ENCODE data around the gene TMEM221.
A peak's percentile ranks its signal among the peaks of the same experiment; 100 is the strongest.

The TMEM221 gene

DNA sequence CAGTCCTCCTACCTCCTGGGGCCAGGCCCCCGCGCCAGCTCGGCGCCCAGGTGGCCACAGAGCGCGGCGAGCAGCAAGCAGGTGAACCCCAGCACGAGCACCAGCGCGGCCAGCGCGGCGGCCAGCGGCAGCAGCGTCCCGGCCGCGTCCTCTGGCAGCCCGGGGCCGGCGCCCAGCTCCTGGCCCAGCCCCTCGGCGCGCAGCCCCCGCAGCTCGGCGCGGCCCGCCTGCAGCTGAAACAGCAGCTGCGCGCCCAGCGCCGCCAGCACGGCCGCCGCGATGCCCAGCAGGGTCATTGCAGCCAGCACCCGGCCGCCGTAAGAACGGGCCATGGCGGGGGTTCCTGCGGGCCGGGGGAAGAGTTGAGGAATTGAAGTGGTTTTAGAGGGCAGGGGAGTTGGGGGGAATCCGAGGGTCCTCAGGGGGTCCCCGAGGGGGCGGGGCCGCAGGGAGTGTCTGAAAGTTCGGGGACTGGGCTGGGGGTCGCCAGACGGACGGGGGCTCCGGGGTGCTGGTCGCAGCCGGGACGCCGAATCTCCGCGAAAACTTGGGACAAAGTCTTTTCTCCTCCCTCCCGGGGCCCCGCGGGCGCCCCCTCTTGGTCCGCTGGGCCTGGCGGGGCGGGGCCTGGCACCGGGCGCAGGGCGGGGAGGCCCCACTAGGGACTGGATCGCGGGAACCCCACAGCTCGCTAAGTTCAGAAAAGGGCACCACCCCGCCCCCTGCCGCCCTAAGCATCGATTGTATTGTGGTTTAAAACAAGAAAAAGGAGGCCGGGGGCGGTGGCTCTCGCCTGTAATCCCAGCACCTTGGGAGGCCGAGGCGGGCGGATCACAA lies at the start of gene TMEM221:
Gene TMEM221, minus strand, starts transcription at position 538 of the 837 bp plus-strand sequence. Its CDS starts 206 bp downstream, at position 332.
- H3K27me3 Mint-ChIP-seq = peaks cover 17% of the 10 kb centered on the region
- no peak within 1 kb of the TSS for H3K27ac Mint-ChIP-seq
- H3K4me1 Mint-ChIP-seq = peaks cover 4% of the 10 kb centered on the region
- peak within 1 kb of the TSS; percentile 40 for H3K4me3 Mint-ChIP-seq
- ATAC-seq (ENCODE audit: low read depth) (peak; percentile 88), DNase-seq (ENCODE audit: low spot score in 2 of 2) (peak; percentile 46 to 50)
- no peaks in the 10 kb centered on the region for H3K9me3 Mint-ChIP-seq
- no peaks in the 10 kb centered on the region for H3K36me3 Mint-ChIP-seq

DNA sequence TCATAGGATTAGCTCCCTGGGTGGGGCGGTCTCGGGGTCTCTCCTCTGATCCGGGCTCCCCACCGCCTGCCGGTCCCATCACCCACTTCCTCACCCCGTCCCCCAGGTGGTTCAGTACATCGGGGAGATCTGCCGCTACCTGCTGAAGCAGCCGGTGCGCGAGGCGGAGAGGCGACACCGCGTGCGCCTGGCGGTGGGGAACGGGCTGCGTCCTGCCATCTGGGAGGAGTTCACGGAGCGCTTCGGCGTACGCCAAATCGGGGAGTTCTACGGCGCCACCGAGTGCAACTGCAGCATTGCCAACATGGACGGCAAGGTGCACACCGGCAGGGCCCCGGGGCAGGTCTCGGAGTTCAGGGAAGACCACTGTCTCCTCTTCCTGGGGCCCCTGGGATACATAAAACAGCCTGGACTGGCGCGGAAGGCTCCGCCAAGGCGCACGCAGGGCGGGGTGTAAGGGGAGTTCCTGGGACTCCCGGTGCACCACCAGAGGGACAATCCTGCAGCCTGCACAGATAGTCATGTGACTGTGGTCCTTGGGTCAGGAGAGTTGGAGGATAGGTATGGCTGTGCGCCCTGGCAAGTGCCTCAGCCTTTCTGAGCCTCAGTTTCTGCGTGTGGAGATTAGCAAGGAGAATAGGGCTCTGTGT lies 48.8 kb upstream of the TMEM221 start:
- no peak overlapping the region for H3K4me3 Mint-ChIP-seq
- H3K4me1 Mint-ChIP-seq = peaks cover 22% of the 10 kb centered on the region
- H3K9me3 Mint-ChIP-seq = no peaks in the 10 kb centered on the region
- no peak for DNase-seq (ENCODE audit: low spot score in 2 of 2)
- H3K36me3 Mint-ChIP-seq = peaks cover 5% of the 10 kb centered on the region
- H3K27me3 Mint-ChIP-seq = no peaks in the 10 kb centered on the region
- no peak overlapping the region for H3K27ac Mint-ChIP-seq
- ATAC-seq (ENCODE audit: low read depth) = no peak

- H3K9me3 Mint-ChIP-seq = no peaks in the 10 kb centered on the region
- peaks cover 22% of the 10 kb centered on the region for H3K4me1 Mint-ChIP-seq
Measured at GRCh38 chr19:17496337-17496997, 48.0 kb upstream of the TMEM221 start.

DNA sequence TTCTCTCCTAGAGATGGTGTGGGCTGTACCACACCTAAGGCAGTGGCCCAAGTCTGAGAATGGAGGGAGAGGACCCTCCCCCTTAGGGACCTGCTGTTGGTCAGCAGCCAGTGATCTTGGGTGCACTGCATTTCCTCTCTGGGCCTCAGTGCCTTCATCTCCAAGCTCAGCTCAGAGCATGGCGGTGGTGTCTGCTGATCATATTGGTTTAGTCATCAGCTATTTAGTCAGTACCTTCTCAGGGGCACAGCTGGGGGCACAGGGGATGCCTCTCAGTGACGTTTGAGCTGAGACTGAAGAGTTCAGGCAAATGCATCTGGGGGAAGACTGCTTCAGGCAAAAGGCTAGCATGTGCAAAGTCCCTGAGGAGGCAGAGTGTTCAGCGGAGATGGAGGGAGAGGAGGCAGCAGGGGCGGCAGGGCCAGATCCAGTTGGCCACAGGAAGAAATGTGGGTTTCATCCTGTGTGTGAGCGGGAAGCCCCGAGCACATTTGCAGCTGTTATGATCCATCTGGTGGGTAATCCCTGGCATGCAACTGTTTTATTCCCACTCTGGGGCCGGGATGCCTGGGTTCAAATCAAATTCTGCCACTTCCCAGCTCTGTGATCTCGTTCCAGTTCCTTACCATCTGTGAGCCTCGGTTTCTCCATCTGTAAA lies 47.3 kb upstream of the TMEM221 start:
- Mint-ChIP-seq H3K27me3 (no peaks in the 10 kb centered on the region), H3K9me3 (no peaks in the 10 kb centered on the region), H3K4me3 (peak overlapping the region; percentile 33), H3K36me3 (peaks cover 3% of the 10 kb centered on the region), H3K27ac (no peak overlapping the region), H3K4me1 (peaks cover 22% of the 10 kb centered on the region)
- ATAC-seq (ENCODE audit: low read depth) (no peak), DNase-seq (ENCODE audit: low spot score in 2 of 2) (no peak)

More at GRCh38 chr19:17496337-17496997, 48.0 kb upstream of the TMEM221 start:
- Mint-ChIP-seq H3K27me3 (no peaks in the 10 kb centered on the region), H3K36me3 (peaks cover 5% of the 10 kb centered on the region), H3K27ac (no peak overlapping the region), H3K4me3 (peak overlapping the region; percentile 29)
- DNase-seq (ENCODE audit: low spot score in 2 of 2) = peak; percentile 80 to 81
- ATAC-seq (ENCODE audit: low read depth) = peak; percentile 97

GRCh38 chr19:17491287-17491686 lies 42.8 kb upstream of the TMEM221 start:
- H3K27ac Mint-ChIP-seq = no peak overlapping the region
- no peaks in the 10 kb centered on the region for H3K9me3 Mint-ChIP-seq
- no peaks in the 10 kb centered on the region for H3K27me3 Mint-ChIP-seq
- peaks cover 3% of the 10 kb centered on the region for H3K36me3 Mint-ChIP-seq
- peaks cover 20% of the 10 kb centered on the region for H3K4me1 Mint-ChIP-seq
- H3K4me3 Mint-ChIP-seq = no peak overlapping the region
- no peak for ATAC-seq (ENCODE audit: low read depth)
- no peak for DNase-seq (ENCODE audit: low spot score in 2 of 2)

- Mint-ChIP-seq H3K36me3 (peaks cover 3% of the 10 kb centered on the region), H3K4me1 (peaks cover 14% of the 10 kb centered on the region), H3K4me3 (no peak overlapping the region), H3K27me3 (no peaks in the 10 kb centered on the region), H3K27ac (no peak overlapping the region), H3K9me3 (no peaks in the 10 kb centered on the region)
- ATAC-seq (ENCODE audit: low read depth) = no peak
- DNase-seq (ENCODE audit: low spot score in 2 of 2) = no peak
Measured at GRCh38 chr19:17490411-17490810, 41.9 kb upstream of the TMEM221 start.

DNA sequence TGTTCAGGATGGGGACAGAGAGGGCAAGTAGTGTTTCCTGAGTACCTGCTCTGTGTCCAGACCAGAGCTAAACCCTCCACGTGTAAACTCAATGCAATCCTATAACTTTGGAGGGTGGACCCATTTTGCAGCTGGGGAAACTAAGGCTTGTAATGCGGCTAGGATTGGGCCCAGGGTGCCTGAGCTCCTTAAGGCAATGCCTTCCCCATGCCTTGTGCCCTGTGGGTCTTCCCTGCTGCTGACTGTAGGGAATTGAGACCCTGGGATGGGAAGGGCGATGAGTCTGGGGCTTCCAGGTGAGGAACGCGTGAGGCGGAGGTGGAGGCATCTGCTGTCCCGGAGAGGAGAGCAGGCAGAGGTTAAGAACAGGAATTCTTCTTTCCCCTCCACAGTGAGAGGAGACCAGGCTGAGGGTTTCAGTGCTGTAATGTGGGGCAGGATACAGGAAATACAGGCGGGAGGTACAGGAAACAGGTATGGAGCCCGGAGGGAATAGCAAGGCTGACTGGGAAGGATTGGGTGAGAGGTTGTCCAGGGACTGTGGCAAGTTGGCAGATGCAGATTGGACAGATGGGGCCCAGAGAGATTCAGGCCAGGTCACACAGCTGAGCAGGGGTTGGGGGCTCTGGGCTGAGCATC lies 41.0 kb upstream of the TMEM221 start:
- Mint-ChIP-seq H3K4me3 (no peak overlapping the region), H3K27me3 (peaks cover under 1% of the 10 kb centered on the region), H3K27ac (no peak overlapping the region), H3K36me3 (peaks cover 3% of the 10 kb centered on the region), H3K4me1 (peaks cover 14% of the 10 kb centered on the region), H3K9me3 (no peaks in the 10 kb centered on the region)
- DNase-seq (ENCODE audit: low spot score in 2 of 2) (no peak), ATAC-seq (ENCODE audit: low read depth) (no peak)

- H3K36me3 Mint-ChIP-seq = peaks cover 3% of the 10 kb centered on the region
Measured at GRCh38 chr19:17488593-17489391, 40.3 kb upstream of the TMEM221 start.

DNA sequence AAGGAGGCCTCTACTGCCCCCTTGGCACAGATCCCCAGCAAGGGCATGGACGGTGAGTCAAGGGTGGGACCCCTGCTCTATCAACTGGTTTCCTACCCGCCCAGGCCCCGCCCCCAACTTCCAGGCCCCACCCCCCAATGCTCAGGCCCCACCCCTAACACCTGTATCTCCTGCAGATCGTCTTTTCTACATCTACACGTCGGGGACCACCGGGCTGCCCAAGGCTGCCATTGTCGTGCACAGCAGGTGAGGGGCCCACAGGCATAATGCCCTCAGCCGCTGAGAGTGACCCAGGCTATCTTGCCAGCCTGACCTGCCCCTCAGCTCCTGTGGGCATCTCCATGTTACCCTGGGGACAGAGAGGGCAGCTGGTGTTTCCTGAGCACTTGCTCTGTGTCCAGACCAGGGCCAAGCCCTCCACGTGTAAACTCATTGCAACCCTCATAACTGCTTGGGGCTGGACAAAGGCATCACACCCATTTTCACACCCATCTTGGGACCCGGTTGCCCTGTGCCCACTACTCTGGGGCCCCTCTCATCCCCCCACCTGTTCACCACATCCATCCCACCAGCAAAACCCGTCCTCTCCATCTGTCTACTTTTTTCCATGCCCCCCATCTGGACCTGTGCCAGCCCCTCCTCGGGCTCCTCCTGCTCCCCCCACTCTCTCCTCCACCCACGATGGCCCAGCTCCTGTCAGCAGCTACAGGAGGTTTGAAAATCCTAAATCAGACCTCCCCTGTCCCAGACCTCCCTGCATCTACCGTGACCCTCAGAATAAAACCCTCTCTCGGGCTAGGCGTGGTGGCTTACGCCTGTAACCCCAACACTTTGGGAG lies 39.0 kb upstream of the TMEM221 start:
- Mint-ChIP-seq H3K36me3 (peaks cover 3% of the 10 kb centered on the region), H3K4me3 (no peak overlapping the region), H3K4me1 (peaks cover 15% of the 10 kb centered on the region), H3K27ac (no peak overlapping the region), H3K27me3 (peaks cover 4% of the 10 kb centered on the region), H3K9me3 (no peaks in the 10 kb centered on the region)
- ATAC-seq (ENCODE audit: low read depth) = no peak
- no peak for DNase-seq (ENCODE audit: low spot score in 2 of 2)

More at GRCh38 chr19:17488593-17489391, 40.3 kb upstream of the TMEM221 start:
- Mint-ChIP-seq H3K27ac (no peak overlapping the region), H3K4me1 (peaks cover 15% of the 10 kb centered on the region), H3K4me3 (peak overlapping the region; percentile 70), H3K27me3 (peaks cover 2% of the 10 kb centered on the region), H3K9me3 (no peaks in the 10 kb centered on the region)
- peak; percentile 34 to 51 for DNase-seq (ENCODE audit: low spot score in 2 of 2)
- ATAC-seq (ENCODE audit: low read depth) = peak; percentile 95

DNA sequence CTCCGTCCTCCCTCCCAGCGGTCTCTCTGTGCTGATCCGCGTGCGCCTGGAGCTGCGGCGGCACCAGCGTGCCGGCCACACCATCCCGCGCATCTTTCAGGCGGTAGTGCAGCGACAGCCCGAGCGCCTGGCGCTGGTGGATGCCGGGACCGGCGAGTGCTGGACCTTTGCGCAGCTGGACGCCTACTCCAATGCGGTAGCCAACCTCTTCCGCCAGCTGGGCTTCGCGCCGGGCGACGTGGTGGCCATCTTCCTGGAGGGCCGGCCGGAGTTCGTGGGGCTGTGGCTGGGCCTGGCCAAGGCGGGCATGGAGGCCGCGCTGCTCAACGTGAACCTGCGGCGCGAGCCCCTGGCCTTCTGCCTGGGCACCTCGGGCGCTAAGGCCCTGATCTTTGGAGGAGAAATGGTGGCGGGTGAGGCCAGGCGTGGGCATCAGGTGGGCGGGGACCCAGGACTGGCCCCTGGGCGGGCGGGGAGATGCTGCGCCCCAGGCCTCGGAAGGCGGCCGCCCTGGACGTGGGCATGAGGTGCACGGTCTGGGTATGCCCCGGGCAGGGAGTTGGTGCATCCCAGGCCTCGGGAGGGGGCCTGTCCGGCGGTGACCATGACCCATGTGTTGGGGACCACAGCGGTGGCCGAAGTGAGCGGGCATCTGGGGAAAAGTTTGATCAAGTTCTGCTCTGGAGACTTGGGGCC lies 38.2 kb upstream of the TMEM221 start:
- Mint-ChIP-seq H3K4me1 (peaks cover 15% of the 10 kb centered on the region), H3K9me3 (no peaks in the 10 kb centered on the region), H3K27me3 (peaks cover 4% of the 10 kb centered on the region), H3K27ac (no peak overlapping the region), H3K4me3 (no peak overlapping the region), H3K36me3 (peaks cover 3% of the 10 kb centered on the region)
- DNase-seq (ENCODE audit: low spot score in 2 of 2) = no peak
- no peak for ATAC-seq (ENCODE audit: low read depth)

- H3K27me3 Mint-ChIP-seq = peaks cover 4% of the 10 kb centered on the region
Measured at GRCh38 chr19:17484520-17485185, 36.2 kb upstream of the TMEM221 start.

More at GRCh38 chr19:17484520-17485185, 36.2 kb upstream of the TMEM221 start:
- H3K9me3 Mint-ChIP-seq = no peaks in the 10 kb centered on the region
- H3K27ac Mint-ChIP-seq = no peak overlapping the region
- DNase-seq (ENCODE audit: low spot score in 2 of 2) (no peak), ATAC-seq (ENCODE audit: low read depth) (no peak)
- peaks cover 14% of the 10 kb centered on the region for H3K4me1 Mint-ChIP-seq
- peaks cover 3% of the 10 kb centered on the region for H3K36me3 Mint-ChIP-seq
- H3K4me3 Mint-ChIP-seq = no peak overlapping the region

Measured in memory B cell (primary cell).